ENCODE measurements around the gene TRAIP. TPM values are rescaled to one million over a fixed set of nuclear protein-coding genes. Genes with fewer than 3 reads are reported as not detected.
A peak's percentile ranks its signal among the peaks of the same experiment; 100 is the strongest.

The TRAIP gene
- total RNA-seq, 1 donor, result 7.7 TPM

DNA sequence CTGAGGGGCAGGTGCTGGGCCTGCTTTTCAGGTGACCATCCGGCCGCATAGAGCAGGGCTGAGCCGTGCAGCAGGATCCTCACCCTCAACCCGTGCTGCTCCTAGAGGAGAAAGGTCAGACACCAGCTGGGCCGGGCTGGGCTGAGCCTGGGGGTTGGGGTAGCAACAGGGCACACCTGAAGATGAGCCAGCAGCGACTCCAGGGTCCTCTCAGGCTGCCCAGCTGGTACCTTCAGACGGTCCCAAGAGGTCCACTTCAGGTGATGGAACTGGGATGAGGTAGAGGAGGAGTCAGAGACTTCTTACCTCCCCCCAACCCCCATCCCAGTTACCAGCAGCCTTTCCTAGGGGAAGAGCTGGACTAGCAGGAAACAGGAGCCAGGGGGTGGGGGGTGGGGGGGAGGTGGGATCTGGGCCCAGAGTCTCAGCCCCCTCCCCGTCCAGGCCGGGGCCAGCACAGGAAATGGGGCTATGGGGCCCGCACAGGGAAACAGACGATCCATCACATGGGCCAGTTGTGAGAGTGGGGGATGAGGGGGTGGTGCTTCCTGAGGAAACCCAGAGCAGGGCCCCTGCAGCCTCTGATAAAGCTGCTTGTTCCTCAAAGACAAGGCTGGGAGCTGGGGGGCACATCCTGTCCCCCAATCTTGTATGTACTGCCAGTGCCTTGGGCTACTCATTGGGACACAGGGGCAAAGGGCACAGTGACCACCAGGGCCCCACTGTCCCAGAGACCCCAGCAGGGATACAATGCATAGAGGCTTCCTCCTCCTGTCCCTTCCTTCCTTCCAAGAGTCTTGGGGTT is 50.3 kb downstream of the TRAIP start:
- no peak overlapping the region for H3K4me3 ChIP-seq (ENCODE audit: low read depth, low read length)
- TF ChIP-seq, protein P1, sequence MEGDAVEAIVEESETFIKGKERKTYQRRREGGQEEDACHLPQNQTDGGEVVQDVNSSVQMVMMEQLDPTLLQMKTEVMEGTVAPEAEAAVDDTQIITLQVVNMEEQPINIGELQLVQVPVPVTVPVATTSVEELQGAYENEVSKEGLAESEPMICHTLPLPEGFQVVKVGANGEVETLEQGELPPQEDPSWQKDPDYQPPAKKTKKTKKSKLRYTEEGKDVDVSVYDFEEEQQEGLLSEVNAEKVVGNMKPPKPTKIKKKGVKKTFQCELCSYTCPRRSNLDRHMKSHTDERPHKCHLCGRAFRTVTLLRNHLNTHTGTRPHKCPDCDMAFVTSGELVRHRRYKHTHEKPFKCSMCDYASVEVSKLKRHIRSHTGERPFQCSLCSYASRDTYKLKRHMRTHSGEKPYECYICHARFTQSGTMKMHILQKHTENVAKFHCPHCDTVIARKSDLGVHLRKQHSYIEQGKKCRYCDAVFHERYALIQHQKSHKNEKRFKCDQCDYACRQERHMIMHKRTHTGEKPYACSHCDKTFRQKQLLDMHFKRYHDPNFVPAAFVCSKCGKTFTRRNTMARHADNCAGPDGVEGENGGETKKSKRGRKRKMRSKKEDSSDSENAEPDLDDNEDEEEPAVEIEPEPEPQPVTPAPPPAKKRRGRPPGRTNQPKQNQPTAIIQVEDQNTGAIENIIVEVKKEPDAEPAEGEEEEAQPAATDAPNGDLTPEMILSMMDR (IDR thresholded peaks at IDR 0.05; ENCODE audit: insufficient read depth, low read length), result no peak
- no peak for DNase-seq (ENCODE audit: low read depth)

DNA sequence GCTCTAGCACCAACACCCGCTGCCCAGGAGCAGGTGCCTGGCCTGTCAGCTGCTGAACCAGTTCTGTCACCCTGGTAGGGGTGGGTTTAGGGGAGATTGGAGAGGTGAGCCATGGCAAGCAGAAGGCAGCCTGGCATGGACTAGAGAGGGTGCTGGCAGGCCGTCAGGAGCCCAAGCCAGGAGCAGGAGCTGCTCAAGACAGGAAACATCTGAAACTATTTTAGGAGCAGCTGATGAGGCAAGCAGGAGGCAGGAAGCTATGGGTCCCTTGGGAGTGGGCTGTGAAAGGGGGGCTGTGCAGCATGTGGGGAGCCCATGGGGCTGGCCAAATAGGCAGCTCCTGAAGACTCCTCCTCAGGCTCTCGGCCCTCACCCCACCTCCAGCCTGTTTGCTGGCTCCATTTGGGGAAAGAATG is 51.0 kb downstream of the TRAIP start:
- no peak overlapping the region for H3K4me3 ChIP-seq (ENCODE audit: low read depth, low read length)
- DNase-seq (ENCODE audit: low read depth), result peak; percentile 95
- TF ChIP-seq, protein P1 (IDR thresholded peaks at IDR 0.05; ENCODE audit: insufficient read depth, low read length), result no peak

DNA sequence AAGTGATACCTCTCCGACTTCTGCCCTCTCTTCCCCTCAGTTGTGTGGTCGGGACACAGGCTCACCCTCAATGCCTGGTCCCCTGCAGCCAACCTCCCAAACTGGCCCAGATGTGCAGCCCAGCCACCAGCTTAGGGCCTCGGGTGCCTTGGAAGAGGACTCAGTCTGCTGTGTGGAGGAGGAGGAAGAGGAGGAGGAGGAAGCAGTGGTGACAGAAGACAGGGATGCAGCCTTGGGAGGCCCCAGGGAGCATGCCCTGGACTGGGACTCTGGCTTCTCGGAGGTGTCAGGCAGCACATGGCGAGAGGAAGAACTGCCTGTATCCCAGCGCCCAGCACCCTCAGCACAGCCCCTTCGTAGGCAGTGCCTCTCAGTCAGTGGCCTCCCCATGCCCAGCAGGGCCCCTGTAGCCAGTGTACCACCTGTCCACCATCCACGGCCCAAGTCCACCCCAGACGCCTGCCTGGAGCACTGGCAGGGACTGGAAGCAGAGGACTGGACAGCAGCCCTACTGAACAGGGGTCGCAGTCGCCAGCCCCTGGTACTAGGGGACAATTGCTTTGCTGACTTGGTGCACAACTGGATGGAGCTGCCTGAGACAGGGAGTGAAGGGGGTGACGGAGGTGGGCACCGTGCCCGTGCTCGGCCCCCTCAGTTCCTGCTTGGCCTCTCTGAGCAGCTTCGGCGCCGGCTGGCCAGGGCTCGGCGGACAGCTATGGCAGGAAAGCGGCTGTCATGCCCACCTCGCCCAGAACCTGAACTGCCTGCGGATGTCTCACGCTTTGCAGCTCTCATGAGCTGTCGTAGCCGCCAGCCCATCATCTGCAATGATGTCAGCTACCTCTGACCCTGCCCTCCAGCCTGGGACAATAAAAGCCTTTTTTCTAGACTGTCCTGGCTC is 52.0 kb downstream of the TRAIP start:
- TF ChIP-seq, protein P1 (IDR thresholded peaks at IDR 0.05; ENCODE audit: insufficient read depth, low read length), result no peak
- peak overlapping the region; percentile 86 for H3K4me3 ChIP-seq (ENCODE audit: low read depth, low read length)
- DNase-seq (ENCODE audit: low read depth), result no peak

DNA sequence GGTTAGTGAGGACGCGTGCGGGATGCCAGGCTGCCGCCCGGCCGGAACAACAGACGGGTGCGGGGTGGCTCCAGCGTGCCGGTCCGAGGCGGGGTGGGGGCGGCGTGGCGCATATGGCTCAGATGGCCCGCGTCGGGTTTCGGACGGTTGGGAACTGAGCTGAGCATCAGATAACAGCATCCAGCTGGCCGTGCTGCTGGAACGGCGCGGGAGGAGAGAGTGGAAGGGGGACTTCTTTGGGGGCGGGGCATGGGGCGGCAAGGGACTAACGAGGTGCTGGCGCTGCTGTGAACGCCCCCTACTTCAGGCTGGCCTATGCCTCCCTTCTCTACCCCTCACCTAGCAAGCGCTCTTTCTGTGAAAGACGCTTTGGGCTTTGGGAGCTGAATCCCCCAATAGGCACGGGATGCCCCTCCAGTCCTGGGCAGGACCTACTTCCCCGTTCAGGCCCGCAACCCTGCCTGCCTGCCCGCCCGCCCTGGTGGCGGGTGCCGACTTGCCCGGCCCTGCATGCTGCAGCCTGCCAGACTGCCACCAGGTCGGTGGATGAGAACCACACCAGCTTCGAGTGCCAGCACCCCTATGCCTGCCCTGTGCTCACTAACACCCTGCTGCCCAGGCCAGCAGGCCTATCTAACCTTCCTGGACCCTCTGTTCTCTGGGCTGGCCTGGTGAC is 52.8 kb downstream of the TRAIP start:
- no peak for DNase-seq (ENCODE audit: low read depth)
- peak overlapping the region; percentile 86 for H3K4me3 ChIP-seq (ENCODE audit: low read depth, low read length)
- TF ChIP-seq, protein P1 (IDR thresholded peaks at IDR 0.05; ENCODE audit: insufficient read depth, low read length), result no peak

DNA sequence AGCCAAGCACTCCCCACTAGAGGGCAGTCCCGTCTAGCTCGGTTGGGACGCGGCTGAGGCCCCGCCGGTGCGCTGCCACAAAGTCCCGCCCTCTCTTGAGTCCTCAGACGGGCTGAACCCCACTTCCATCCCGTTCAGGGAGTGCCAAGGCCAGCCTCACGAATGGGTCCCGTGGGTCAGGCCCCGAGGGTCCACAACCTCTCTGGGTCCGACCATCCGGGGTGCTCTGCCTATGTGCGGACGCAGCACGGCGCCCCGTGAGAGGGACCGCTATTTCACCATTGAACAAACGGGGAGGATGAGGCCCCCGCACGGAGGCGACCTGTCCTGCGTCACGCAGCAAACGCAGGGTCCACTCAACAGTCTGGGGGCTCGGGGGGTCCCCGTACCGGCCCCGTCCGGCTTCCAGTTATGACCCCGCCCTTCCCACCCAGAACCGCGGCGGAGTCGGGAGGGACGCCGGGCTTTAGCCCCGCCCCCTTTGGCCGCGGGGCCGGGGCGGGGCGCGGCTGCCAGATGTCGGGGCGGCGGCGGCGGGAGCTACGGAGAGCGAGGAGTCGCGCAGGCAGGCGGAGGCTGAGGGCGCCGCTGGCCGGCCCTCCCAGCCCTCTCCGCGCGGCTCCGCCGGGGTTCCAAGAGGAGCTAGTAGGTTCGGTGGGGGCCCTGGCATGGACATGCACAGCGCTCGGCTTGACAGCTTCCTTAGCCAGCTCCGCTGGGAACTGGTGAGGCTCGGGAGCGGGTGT is 53.5 kb downstream of the TRAIP start, which contains the start of gene INKA1:
TSS of gene INKA1 (plus strand) at position 543 of the 746 bp plus-strand sequence. CDS start at position 675, 132 bp downstream.
- DNase-seq (ENCODE audit: low read depth), result peak; percentile 77
- TF ChIP-seq, protein P1 (IDR thresholded peaks at IDR 0.05; ENCODE audit: insufficient read depth, low read length), result peak; percentile 86
- H3K4me3 ChIP-seq (ENCODE audit: low read depth, low read length), result peak within 1 kb of the TSS; percentile 86

DNA sequence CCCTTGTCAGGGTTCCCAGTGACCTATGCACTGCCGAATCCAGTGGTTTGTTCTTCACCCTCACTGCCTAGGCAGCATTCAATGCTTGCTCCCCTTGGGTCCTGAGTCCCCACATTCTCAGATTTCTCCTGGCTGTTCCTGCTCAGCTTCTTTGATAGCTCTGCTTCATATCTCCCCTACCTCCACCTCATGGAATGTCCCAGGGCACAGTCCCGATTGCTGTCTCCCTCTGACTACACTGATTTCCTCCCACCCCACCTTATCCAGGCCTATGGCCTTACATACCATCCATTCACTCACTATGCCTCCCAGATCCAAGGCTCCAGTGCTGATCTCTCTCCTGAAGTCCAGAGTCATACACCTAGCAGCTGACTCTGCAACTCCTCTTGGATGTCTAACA is 55.2 kb downstream of the TRAIP start:
- no peak overlapping the region for H3K4me3 ChIP-seq (ENCODE audit: low read depth, low read length)
- DNase-seq (ENCODE audit: low read depth), result no peak
- TF ChIP-seq, protein P1 (IDR thresholded peaks at IDR 0.05; ENCODE audit: insufficient read depth, low read length), result no peak
